GM21360 (cell line): ENCODE measurements around the gene BLID.
A peak's percentile ranks its signal among the peaks of the same experiment; 100 is the strongest.

Source experiments
- ATAC-seq: cut with Tn5 transposase; IDR thresholded peaks from one replicate; pipeline ENCODE4 v1.9.1; 2021; ENCODE audit warnings: mild to moderate bottlenecking, moderate library complexity; ENCODE audit not compliant: unreplicated experiment

BLID gene

GRCh38 chr11:122115524-122116379 is at the start of gene BLID:
BLID (minus strand) TSS chr11:122116215; CDS start chr11:122115922, 293 bp downstream.
- ATAC-seq = no peak

- no peak for ATAC-seq
Observed at GRCh38 chr11:122163053-122163819, 47.2 kb upstream of the BLID start.

GRCh38 chr11:122162095-122162494 is 46.1 kb upstream of the BLID start:
- no peak for ATAC-seq

- ATAC-seq = no peak
Observed at GRCh38 chr11:122160841-122161590, 45.0 kb upstream of the BLID start.

- no peak for ATAC-seq
Observed at GRCh38 chr11:122159861-122160260, 43.8 kb upstream of the BLID start.

- ATAC-seq = no peak
Observed at GRCh38 chr11:122159173-122159721, 43.2 kb upstream of the BLID start.

GRCh38 chr11:122158171-122158570 is 42.2 kb upstream of the BLID start:
- ATAC-seq = no peak

- ATAC-seq = no peak
Observed at GRCh38 chr11:122157653-122158161, 41.7 kb upstream of the BLID start.

- ATAC-seq = no peak
Observed at GRCh38 chr11:122156940-122157382, 40.9 kb upstream of the BLID start.

- ATAC-seq = no peak
Observed at GRCh38 chr11:122155765-122156527, 39.9 kb upstream of the BLID start.

- no peak for ATAC-seq
Observed at GRCh38 chr11:122154994-122155393, 39.0 kb upstream of the BLID start.

- no peak for ATAC-seq
Observed at GRCh38 chr11:122154227-122154626, 38.2 kb upstream of the BLID start.

GRCh38 chr11:122153746-122154145 is 37.7 kb upstream of the BLID start:
- peak; percentile 55 for ATAC-seq

- ATAC-seq = no peak
Observed at GRCh38 chr11:122150216-122151124, 34.5 kb upstream of the BLID start.

- no peak for ATAC-seq
Observed at GRCh38 chr11:122149202-122149601, 33.2 kb upstream of the BLID start.

- no peak for ATAC-seq
Observed at GRCh38 chr11:122146475-122146874, 30.5 kb upstream of the BLID start.

- ATAC-seq = no peak
Observed at GRCh38 chr11:122145715-122146274, 29.8 kb upstream of the BLID start.

- ATAC-seq = no peak
Observed at GRCh38 chr11:122144752-122145151, 28.7 kb upstream of the BLID start.

- no peak for ATAC-seq
Observed at GRCh38 chr11:122141725-122142124, 25.7 kb upstream of the BLID start.
